HEK293 (cell line): ENCODE data around the gene NCR3LG1.

ENCODE experiments used
- HOXA7 ChIP-seq: sonication (generic); formaldehyde crosslinking; IDR thresholded peaks from 2 replicates; pipeline ENCODE4 v1.8.1; 2022; ENCODE audit warnings: missing genetic modification reagents, borderline replicate concordance
- ZNF121 ChIP-seq: fragments of 450-650 bp; formaldehyde crosslinking; IDR thresholded peaks from 2 replicates; pipeline ENCODE4 v1.5.1; 2016; ENCODE audit warnings: missing biosample characterization, missing genetic modification characterization
- ZNF274 ChIP-seq, 2 experiments: fragments of 200-500 bp in 1 of 2; fragments of 450-650 bp in 1 of 2; sonication (Bioruptor generic) in 1 of 2; formaldehyde crosslinking in 1 of 2; IDR thresholded peaks; 2 replicates each; pipeline versions ENCODE4 v1.5.1 to v1.6.1; 2014 to 2016; ENCODE audit warnings: borderline replicate concordance in 1 of 2, inconsistent platforms in 1 of 2, low read length in 1 of 2, missing biosample characterization in 1 of 2, missing genetic modification characterization in 1 of 2
- ZNF302 ChIP-seq: fragments of 450-650 bp; formaldehyde crosslinking; IDR thresholded peaks from 2 replicates; pipeline ENCODE4 v1.5.1; 2016; ENCODE audit warnings: missing biosample characterization, missing genetic modification characterization, low read depth
- ZNF391 ChIP-seq: fragments of 450-650 bp; formaldehyde crosslinking; IDR thresholded peaks from 2 replicates; pipeline ENCODE4 v1.5.1; 2016; ENCODE audit warnings: low read depth, missing biosample characterization, missing genetic modification characterization, borderline replicate concordance
- TF ChIP-seq, protein P1 (sequence below): fragments of 450-650 bp; formaldehyde crosslinking; IDR thresholded peaks from 2 replicates; pipeline ENCODE4 v1.5.1; 2016; ENCODE audit warnings: missing biosample characterization, missing genetic modification characterization

DNA sequence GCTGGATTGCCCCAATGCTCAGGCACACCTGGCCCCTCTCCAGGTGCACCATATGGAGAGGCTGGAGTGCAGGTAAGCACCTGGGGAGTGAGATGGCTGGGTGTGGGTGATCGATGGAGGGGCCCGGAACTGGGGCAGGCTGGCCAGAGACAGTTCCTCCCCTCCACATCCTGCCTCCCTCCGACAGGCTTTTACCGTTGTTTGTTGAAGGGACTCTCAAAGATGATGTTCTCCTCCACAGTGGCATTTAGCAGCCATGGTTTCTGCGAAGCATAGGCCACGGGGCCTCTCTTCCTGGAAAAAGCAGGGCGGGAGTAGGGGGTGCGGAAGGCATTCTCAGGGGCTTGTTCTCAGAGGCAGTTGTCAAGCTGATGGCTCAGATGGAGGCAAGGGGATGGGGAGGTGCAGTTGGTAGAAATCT is 62.7 kb downstream of the NCR3LG1 start:
- TF ChIP-seq HOXA7 (CRISPR knock-in tag) (no peak), ZNF274 (IDR thresholded peaks at IDR 0.05; ENCODE audit: low read length) (no peak), ZNF274 (tag by site-specific recombination; IDR thresholded peaks at IDR 0.05; ENCODE audit: borderline replicate concordance) (no peak), ZNF121 (tag by site-specific recombination) (no peak), ZNF302 (no peak), ZNF391 (tag by site-specific recombination) (no peak)
- TF ChIP-seq, protein P1, sequence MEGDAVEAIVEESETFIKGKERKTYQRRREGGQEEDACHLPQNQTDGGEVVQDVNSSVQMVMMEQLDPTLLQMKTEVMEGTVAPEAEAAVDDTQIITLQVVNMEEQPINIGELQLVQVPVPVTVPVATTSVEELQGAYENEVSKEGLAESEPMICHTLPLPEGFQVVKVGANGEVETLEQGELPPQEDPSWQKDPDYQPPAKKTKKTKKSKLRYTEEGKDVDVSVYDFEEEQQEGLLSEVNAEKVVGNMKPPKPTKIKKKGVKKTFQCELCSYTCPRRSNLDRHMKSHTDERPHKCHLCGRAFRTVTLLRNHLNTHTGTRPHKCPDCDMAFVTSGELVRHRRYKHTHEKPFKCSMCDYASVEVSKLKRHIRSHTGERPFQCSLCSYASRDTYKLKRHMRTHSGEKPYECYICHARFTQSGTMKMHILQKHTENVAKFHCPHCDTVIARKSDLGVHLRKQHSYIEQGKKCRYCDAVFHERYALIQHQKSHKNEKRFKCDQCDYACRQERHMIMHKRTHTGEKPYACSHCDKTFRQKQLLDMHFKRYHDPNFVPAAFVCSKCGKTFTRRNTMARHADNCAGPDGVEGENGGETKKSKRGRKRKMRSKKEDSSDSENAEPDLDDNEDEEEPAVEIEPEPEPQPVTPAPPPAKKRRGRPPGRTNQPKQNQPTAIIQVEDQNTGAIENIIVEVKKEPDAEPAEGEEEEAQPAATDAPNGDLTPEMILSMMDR (tag by site-specific recombination): no peak
